Measurements from ENCODE around the gene CHRNA4. TPM values are rescaled to one million over a fixed set of nuclear protein-coding genes. Genes with fewer than 3 reads are reported as not detected.
A peak's percentile ranks its signal among the peaks of the same experiment; 100 is the strongest.

CHRNA4 gene
- total RNA-seq: 1.5 TPM
- long read RNA-seq, partial matches to known transcripts: 2 of 4 reads
- long read RNA-seq, other reads (novel, unspliced or antisense): 1 of 4 reads

DNA sequence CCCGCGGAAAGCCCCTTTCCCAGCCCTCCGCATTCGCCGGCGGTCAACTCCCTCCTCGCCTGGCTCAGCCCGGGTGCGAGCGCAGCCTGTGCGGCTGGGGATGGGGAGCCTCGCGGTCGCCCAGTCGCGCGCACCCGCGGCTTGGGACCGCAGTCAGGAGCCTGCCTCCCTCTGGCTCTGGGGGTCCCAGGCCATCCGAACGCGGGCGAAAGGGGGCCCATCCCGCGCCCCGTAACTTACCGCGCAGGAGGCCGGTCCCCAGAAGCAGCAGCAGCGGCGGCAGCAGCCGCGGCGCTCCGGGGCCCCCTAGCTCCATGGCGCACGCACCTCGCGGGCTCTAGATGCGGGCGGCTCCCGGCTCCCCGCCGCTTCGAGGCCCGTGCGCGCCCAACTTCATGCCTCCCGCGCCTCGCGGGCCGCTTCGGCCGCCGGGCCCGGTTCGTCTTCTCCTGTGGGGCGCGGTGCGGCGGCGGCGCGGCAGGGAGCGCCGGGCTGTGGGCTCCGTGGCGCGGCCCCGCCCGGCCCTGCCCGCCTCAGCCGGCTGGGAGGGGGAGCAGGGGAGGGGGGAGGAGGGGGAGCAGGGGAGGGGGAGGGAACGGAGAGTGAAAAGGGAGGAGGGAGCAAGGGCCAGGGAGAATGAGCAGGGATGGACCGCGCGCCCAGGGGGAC, at the start of gene CHRNA4:
Gene CHRNA4 (minus strand): TSS at position 500 of the 669 bp plus-strand sequence. CDS start 184 bp downstream, at position 316.
- intact Hi-C loops (cut with DNase I): no loop called here
- ATAC-seq (ENCODE audit: poor library complexity) (no peak), DNase-seq (peak; percentile 37)

DNA sequence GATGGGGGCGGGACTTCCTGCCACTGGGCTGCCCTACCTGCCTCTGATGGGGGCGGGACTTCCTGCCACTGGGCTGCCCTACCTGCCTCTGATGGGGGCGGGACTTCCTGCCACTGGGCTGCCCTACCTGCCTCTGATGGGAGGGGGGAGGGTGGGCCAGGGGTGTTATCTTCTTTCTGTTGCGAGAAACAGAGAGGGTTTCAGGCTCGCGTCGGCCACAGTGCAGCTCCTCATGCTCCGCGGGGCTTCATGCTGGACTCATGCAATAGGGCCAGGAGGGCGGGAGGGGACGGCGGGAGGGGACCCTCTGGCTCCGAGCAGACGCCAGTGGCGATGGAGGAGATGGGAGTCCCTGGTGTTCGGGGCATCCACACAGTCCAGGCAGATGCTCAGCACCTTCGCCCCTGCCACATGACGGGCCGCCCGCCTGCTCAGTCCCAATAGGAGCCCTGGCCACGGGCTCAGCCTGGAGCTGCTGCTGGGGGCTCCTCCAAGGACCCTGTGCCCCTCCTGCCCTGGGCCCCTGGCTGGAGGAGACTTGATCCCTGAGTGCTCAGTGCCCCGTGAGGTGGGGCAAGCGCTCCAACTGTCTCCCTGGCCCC, 48.8 kb upstream of the CHRNA4 start:
- no peak for DNase-seq
- no peak for ATAC-seq (ENCODE audit: poor library complexity)
- intact Hi-C loops (cut with DNase I): no loop called here

DNA sequence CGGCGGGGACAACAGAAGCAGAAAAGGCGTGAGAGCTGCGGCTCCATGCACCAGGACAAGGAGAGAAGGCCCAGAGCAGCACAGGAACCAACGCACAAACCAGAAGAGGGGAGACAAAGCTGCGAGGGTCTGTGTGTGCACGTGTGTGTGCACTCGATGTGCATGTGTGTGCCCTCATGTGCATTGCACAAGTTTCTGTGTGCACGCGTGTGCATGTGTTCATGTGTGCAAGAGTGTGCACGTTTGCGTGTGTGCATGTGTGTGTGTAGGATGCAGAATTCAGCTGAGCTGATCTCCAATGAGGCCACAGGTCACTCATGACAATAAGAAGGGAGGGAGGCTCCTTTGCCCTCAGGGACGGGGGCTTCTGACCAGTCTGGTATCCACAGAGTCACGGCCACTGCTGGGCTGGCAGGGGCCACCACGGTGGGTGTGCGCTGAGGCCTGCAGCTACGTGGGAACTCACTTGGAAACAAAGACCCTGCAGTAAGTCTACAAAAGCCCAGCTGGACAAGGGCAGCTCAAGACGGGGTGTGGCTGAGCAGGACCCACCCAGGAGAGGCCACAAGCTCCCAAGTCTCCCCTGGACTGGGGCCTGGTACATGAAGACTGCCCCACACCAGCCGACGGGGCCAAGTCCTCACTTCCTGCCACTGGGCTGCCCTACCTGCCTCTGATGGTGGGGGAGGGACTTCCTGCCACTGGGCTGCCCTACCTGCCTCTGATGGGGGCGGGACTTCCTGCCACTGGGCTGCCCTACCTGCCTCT, 48.1 kb upstream of the CHRNA4 start:
- no peak for DNase-seq
- intact Hi-C loops (cut with DNase I): no loop called here
- no peak for ATAC-seq (ENCODE audit: poor library complexity)

DNA sequence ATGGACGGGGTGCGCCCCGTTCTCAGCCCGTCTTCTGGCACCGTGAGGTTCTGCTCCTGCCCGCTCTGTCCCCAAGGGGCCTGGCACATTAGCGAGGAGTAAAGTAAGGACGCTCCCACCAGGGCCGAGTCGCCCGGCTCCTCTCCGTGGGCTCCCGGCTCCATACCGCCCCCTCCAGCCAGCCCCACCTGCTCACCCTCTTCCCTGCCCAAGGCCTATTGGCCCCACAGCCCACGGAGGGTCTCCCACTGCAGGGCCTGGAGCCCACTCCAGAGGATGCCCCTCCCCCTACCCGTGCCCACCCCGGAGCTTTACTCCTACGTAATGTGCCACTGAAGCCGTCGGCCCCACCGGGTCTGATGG, 47.5 kb upstream of the CHRNA4 start:
- ATAC-seq (ENCODE audit: poor library complexity) (no peak), DNase-seq (no peak)
- intact Hi-C loops (cut with DNase I): no loop called here

DNA sequence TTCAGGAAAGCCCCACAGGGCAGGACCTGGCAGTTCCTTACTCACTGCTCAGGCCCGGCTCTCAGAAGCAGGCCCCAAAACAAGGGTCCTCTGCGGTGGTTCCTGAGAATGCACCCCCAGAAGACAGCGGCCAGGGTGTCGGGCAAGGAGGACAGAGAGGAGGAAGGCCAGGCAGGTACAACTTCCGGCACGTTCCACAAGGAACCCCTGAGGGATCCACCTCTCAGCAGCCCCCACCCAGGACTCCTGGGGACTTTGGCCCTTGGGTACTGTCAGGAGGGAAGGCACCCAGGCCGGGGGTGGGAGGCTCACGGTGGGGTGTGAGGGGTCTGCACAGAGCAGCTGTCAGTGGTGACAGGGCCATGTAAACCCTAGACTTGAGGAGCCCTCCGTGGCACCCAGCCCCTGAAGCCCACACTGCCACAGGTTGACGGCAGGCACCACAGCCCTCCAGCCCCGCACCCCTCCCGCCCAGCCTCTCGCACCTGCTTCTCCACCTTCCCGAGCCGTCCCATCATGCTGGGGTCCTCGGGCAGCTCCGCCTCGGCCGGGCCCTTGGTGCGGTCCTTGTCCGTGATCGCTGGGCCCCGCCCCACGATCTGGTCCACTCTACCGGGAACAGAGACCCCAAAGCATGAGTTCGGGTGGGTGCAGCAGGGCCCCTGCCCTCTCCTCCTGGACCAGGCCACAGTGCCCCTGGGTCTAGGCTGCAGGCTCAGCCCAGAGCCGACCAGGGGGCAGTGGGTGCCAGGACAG, 47.0 kb upstream of the CHRNA4 start:
- DNase-seq (no peak), ATAC-seq (ENCODE audit: poor library complexity) (no peak)
- intact Hi-C loops (cut with DNase I): no loop called here

DNA sequence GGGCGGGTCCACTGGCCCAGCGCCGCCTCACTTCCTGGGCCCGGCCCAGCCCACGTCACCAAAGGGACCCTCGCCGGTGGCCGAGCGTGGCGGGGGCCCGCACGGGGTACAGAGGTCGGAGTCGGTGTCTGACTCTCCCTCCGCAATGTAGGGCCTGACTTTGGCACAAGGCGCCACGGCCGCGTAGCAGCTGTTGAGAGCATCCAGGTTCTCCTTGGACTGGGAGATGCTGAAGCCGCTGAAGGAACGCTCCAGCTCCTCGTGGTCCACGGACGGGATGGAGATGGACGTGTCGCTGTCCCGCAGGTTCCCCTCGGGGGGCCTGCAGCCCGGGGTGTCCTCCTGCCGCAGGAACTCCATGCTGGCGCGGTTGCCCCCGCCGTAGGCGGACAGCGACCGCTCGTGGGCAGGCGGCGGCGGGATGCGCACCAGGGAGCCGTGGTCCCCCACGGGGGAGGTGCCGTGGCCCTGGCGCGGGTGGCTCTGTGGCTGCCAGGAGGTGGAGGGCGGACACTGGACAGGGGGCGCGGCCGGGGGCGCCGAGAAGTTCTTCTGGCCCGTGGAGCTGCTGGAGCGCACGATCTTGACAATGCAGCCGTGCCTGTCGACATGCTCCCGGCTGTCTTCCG, 45.6 kb upstream of the CHRNA4 start:
- ATAC-seq (ENCODE audit: poor library complexity): no peak
- intact Hi-C loops (cut with DNase I): no loop called here
- DNase-seq: no peak

DNA sequence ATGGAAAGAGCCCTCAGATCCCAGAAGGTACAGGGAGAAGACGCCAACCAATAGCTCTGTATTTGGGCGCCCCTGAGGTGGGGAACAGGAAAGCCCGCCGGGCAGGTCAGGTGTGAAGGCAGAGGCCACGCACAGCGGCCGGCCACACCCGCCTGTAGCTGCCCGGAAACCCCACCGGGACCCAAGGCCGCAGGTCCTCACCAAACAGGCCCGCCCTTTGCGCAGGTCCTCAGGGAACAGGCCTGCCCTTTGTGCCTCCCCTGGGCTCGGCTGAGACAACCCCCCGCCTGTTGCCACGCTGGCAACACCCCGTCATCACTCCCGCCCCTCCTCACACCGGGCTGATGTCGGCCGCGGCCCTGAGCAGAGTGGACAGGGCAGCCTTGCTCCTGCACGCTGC, 44.9 kb upstream of the CHRNA4 start:
- DNase-seq (no peak), ATAC-seq (ENCODE audit: poor library complexity) (no peak)
- intact Hi-C loops (cut with DNase I): no loop called here

DNA sequence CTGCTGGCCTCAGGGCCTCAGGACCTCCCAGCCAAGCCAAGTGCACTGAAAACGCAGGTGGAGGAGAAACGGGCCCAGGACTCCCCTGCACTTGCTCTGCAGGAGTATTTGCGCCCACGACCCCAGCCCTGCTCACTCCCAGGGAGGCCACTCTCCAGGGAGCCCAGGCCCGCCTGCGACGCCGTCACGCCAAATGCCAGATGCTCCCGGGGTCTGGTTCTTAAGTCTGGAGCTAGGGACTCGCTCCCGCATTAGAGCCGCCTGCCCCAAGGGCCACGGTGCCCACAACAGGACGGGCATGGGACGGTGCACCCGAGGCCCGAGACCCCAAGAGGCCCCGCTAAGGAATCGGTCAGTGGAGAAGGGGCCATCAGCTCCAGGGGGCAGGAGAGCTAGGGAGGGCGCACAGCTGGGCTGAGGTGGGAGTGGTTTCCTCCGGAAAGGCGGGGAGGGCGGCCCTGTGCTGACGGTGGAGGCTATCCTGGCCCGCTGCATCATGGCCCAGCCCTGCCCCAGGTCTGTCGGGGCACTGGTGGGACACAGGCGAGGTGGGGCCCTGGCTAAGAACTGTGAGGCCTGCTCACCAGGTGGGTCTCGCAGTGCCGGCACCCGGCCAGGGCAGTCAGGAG, 44.1 kb upstream of the CHRNA4 start:
- intact Hi-C loops (cut with DNase I): no loop called here
- ATAC-seq (ENCODE audit: poor library complexity) (no peak), DNase-seq (no peak)

DNA sequence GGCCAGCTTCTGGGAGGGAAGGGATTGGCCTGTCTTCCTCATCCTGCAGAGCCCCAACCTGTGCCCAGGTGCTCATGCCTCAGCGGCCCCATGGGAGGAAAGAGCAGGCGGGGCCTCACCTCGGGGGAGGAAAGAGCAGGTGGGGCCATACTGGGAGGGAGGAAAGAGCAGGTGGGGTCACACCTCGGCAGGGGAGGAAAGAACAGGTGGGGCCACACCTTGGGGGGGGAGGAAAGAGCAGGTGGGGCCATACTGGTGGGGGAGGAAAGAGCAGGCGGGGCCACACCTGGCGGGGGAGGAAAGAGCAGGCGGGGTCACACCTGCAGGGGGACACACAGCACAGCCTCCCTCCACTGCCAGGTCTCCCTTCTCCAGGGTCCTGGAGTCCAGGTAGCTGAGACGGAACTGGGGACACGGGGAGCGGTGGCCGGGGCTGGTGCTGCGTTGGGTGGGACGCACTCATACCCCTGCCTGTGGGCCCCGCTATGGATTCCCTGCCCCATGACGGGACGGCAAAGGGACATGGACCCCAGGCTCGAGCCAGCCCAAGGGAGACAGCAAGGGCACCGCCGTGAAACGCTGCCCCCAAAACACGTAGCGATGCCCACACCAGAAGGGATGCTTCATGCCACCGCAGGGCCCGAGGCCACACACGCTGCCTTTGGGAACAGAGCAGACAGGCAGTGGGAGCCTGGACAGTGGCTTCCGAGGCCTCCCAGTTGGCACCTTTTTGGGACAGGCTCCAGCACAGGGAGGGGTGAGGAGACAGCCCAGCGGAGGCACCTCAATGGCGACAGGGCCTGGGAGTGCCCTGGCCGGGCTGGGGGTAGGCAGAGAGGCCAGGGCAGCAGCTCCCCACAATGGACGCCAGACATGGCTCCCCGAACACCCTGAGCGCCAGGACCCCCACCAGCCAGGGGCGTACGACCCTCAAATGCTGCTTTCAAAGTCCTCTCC, 43.3 kb upstream of the CHRNA4 start:
- DNase-seq (no peak), ATAC-seq (ENCODE audit: poor library complexity) (no peak)
- intact Hi-C loops (cut with DNase I): no loop called here

DNA sequence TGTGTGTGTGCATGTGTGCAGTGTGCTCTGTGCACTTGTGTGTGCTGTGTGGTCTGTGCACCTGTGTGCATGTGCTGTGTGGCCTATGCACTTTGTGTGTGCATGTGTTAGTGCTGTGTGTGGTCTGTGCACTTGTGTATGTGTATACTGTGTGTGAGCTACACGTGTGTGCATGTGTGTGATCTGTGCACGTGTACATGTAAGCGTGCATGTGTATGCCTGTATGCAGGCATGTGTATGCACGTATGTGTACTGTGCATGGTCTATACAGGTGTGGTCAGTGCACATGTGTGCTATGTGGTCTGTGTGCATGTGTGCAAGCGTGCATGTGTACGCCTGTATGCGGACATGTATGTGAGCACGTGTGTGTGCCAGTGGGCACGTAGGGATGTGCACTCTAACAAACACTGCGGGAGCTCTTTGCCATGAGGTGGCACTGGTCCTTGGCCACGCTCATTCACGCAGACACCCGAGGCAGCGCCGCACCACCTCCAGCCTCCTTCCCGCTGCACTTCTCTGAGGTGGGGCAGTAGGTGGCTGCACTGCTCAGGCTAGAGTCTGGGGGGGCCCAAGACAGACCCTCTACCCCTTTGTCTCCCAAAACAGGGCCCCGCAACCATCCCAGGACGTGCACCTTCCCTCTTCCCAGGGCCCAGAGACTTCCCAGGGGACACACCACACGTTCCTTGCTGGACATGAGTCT, 42.4 kb upstream of the CHRNA4 start:
- DNase-seq: no peak
- intact Hi-C loops (cut with DNase I): no loop called here
- no peak for ATAC-seq (ENCODE audit: poor library complexity)

DNA sequence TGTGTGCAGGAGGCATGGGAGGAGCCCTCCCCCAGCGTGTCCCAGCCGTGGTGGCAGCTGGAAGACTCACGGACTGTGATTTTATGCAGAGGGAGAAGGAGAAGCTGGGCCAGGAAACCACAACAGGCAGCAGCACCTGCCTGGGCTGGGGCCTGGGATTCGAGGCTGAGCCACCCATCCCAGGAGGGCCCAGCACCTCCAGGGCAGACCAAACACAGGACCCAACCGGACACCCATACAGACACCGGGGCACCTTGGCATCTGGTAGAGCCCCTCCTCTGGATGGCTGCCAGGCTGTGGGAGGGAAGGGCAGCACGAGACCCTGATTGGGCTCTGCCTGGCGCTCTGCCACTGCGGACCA, 41.7 kb upstream of the CHRNA4 start:
- no peak for ATAC-seq (ENCODE audit: poor library complexity)
- DNase-seq: no peak
- intact Hi-C loops (cut with DNase I): no loop called here

DNA sequence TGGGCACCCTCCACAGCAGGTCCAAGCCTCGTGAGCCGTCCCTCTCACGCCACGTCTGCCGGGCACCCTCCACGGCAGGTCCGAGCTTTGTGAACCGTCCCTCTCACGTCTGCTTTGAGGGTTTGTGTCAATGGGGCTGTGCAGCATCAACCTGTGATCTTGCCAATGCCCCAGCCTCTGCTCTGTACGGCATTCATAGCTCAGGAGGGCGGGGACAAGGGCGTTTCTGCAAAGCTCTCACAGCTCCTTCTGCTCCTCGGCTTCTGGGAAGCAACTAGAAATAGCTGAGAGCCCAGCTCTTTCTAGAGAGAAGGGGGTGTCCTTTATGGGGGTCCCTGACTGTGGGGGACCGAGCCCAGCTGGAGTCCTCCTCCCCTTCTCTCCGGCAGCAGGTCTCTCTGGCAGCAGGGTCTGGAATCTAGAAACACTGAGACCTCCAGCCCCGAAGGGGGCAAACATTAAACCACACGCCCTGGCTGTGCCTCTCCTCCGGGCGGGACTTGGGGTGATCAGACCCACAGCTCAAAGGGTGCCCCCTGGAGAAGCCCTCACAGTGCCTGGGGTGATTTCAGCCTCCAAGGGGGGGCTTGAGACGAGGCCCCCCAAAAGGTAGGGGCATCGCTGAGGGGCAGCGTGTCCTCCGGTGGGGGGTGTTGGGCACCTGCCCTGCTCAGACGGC, 41.2 kb upstream of the CHRNA4 start:
- intact Hi-C loops (cut with DNase I): no loop called here
- DNase-seq (no peak), ATAC-seq (ENCODE audit: poor library complexity) (no peak)

DNA sequence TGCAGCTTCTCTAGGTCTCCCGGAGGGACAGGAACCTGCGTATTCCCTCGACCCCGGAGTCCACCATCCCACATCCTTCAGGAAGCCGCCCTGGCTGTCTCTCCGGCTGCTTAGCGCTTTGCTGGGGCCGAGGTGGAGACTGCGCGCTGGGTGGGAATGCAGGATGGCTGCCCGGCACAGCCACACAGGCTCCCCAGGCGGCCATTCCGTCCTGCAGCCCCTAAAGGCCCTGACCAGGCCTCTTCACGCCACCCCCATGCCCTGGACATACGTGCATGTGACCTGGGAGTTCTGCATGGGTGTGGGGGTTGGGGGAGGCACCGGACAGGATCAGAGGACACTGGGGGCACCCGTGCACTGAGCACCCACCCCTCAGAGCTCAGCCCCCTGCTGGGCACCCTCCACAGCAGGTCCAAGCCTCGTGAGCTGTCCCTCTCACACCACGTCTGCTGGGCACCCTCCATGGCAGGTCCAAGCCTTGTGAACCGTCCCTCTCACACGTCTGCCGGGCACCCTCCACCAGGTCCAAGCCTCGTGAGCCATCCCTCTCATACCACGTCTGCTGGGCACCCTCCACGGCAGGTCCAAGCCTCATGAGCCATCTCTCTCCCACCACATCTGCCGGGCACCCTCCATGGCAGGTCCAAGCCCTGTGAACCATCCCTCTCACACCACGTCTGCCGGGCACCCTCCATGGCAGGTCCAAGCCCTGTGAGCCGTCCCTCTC, 40.4 kb upstream of the CHRNA4 start:
- ATAC-seq (ENCODE audit: poor library complexity) (no peak), DNase-seq (no peak)
- intact Hi-C loops (cut with DNase I): no loop called here

DNA sequence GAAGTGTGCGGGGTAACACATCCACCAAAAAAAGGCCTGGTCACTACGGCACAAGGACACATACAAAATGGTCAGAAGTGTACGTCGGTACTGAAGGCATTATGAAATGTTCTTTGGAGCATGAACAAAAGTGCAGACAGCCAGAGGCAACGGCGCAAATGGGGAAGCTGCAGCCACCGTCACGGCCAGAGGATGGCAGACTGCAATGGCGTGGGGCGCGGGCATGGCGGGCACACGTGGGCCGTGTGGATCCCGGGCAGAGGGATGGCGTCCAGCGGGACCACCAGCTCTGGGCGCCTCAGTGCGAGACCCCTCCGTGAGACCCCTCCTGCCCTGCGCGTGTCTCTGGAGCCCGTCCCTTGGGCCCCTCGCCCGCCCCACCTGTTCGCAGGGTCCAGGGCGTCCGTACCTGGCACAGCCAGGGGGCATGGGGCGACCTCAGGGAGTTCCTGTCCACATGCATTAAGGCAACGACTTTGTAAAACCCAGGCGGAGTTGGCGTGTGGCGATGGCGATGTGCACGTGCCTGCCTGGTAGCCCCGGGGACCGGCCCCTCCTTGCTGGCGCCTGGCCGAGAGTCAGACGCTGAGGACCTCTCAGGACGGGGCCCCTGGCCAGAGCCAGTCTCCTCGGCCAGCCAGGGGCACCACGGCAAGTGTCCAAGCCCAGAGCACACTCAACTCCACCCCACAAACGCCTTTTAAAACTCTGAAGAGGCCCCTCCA, 39.5 kb upstream of the CHRNA4 start:
- ATAC-seq (ENCODE audit: poor library complexity) (no peak), DNase-seq (no peak)
- intact Hi-C loops (cut with DNase I): no loop called here
